Adrenal gland (tissue), 12 donors: ENCODE measurements around the gene TM4SF20. TPM values are rescaled to one million over a fixed set of nuclear protein-coding genes. Genes with fewer than 3 reads are reported as not detected.

Experiments used
- DNase-seq, 7 donors: peaks; one replicate each; pipeline ENCODE4 v3.0.0-alpha.2; 2019 to 2020
- H3K27ac ChIP-seq, 5 donors: fragments of 200-600 bp; sonication (generic) in 4 of 5; 1 replicate in 3 of 5; 2 replicates in 2 of 5; pipeline versions ENCODE4 v1.5.1 to v1.8.0; 2016 to 2020; ENCODE audit warnings: mild to moderate bottlenecking in 1 of 5
- H3K27me3 ChIP-seq: fragments of 200-600 bp; 2 replicates; pipeline ENCODE4 v1.8.0; 2021
- H3K36me3 ChIP-seq, 2 donors: fragments of 200-600 bp; replicated peaks in 1 of 2; 1 replicate in 1 of 2; 2 replicates in 1 of 2; pipeline versions ENCODE4 v1.5.1 to v1.8.0; 2018 to 2022
- H3K4me1 ChIP-seq, 2 donors: fragments of 200-600 bp; replicated peaks in 1 of 2; 1 replicate in 1 of 2; 2 replicates in 1 of 2; pipeline versions ENCODE4 v1.5.1 to v1.8.0; 2018 to 2021
- H3K4me3 ChIP-seq, 4 donors: fragments of 200-600 bp; sonication (generic) in 3 of 4; one replicate each; pipeline ENCODE4 v1.5.1; 2016 to 2018
- H3K9me3 ChIP-seq, 3 donors: fragments of 200-600 bp; sonication (generic) in 1 of 3; replicated peaks in 1 of 3; 1 replicate in 2 of 3; 2 replicates in 1 of 3; pipeline versions ENCODE4 v1.5.1 to v1.8.0; 2016 to 2021
- POLR2A ChIP-seq, 2 donors: fragments of 450-650 bp; IDR thresholded peaks; one replicate each; pipeline ENCODE4 v1.6.1; 2017; ENCODE audit warnings: antibody characterized with exemption in 2 of 2, mild to moderate bottlenecking in 2 of 2, moderate library complexity in 1 of 2
- WGBS, 4 donors: extraction: QIAGEN DNeasy Blood & Tissue Kit in 2 of 4; methylation state at CpG; one replicate each; pipeline versions ENCODE4 v1.1.5 to v1.1.7; 2013 to 2017; 5-methylcytosine and 5-hydroxymethylcytosine counted together
- intact Hi-C, 2 donors: fragments of 100-400 bp; cut with DNase I; formaldehyde crosslinking; loops; one replicate each; pipeline versions ENCODE4 v1.14.1 to v1.15.0; 2022 to 2023
- polyA plus RNA-seq, 3 donors: library from polyadenylated mRNA; stranded (reverse); fragments of 200-250 nt in 2 of 3; fragments of 350-450 nt in 1 of 3; fragmentation: Illumina TruSeq in 1 of 3; extraction: RNeasy Lipid Tissue Mini Kit (QIAGEN cat#74804) in 1 of 3; gene quantifications; one replicate each; pipeline ENCODE4 v1.2.3, GENCODE V29; 2013 to 2014
- total RNA-seq, 9 donors: library from RNA; depleted of rRNA in 4 of 9; stranded (reverse); fragments of >200 nt in 4 of 9; fragments of 120-200 nt in 1 of 9; fragmentation: NEBNext Ultra II Directional in 1 of 9; extraction: Animal tissue kit (Norgen Biotek cat#: 25700) in 1 of 9; gene quantifications; one replicate each; pipeline versions ENCODE4 v1.1.0 to v1.2.4, GENCODE V29; 2013 to 2023
- TF ChIP-seq, protein P1 (sequence below), 6 experiments: fragments of 450-650 bp in 4 of 6; fragments of 200-600 bp in 2 of 6; sonication (generic) in 1 of 6; IDR thresholded peaks; 1 replicate in 5 of 6; 2 replicates in 1 of 6; pipeline versions ENCODE4 v1.5.1 to v1.8.0; 2016 to 2021; ENCODE audit warnings: antibody characterized with exemption in 6 of 6, mild to moderate bottlenecking in 2 of 6, moderate library complexity in 1 of 6
- donor health status: healthy with polysubstance abuse.
- donor health status: Bipolar disorder and iron deficiency.
- donor health status: DM: yes; HTN: yes; CAD: no.
- donor health status: DM: no; HTN: no; CAD: no.
- donor health status: DM: no; HTN: no; CAD: no.
- donor health status: DM: yes; HTN: yes; CAD: no.

TM4SF20 gene
- total and polyA plus RNA-seq, 12 donors: 0.14 TPM; not detected in 11

DNA sequence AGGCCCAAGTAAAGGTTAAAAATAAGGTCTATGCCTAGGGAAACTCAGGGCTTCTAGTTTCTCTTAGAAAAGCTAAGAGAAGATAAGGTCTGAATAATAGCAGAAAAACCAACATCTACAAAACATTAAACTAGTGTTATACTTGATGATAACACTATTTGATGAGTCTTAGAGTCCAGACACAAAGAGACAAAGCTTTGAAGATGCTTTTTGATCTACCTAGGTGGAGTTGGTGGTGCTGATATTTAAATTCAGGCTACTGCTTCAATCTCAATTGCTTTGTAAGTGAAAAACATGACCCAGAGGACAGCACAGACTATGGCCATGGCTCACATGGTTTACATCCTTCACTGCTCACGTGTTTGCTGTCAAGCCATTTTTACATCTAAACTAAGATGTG lies 65.8 kb downstream of the TM4SF20 start:
- no peak overlapping the region for H3K4me3 ChIP-seq
- no peaks in the 10 kb centered on the region for H3K27me3 ChIP-seq
- no peaks in the 10 kb centered on the region for H3K9me3 ChIP-seq
- intact Hi-C loops: no loop called here
- no peaks in the 10 kb centered on the region for H3K36me3 ChIP-seq
- H3K27ac ChIP-seq: no peak overlapping the region
- TF ChIP-seq, protein P1, sequence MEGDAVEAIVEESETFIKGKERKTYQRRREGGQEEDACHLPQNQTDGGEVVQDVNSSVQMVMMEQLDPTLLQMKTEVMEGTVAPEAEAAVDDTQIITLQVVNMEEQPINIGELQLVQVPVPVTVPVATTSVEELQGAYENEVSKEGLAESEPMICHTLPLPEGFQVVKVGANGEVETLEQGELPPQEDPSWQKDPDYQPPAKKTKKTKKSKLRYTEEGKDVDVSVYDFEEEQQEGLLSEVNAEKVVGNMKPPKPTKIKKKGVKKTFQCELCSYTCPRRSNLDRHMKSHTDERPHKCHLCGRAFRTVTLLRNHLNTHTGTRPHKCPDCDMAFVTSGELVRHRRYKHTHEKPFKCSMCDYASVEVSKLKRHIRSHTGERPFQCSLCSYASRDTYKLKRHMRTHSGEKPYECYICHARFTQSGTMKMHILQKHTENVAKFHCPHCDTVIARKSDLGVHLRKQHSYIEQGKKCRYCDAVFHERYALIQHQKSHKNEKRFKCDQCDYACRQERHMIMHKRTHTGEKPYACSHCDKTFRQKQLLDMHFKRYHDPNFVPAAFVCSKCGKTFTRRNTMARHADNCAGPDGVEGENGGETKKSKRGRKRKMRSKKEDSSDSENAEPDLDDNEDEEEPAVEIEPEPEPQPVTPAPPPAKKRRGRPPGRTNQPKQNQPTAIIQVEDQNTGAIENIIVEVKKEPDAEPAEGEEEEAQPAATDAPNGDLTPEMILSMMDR (IDR thresholded peaks at IDR 0.05): no peak
- TF ChIP-seq POLR2A (IDR thresholded peaks at IDR 0.05): no peak
- no peaks in the 10 kb centered on the region for H3K4me1 ChIP-seq
- 90 to 100% (median 94%) methylated on average over 1 of the region's 1 CpG for WGBS, 4 donors
- no peak for DNase-seq

DNA sequence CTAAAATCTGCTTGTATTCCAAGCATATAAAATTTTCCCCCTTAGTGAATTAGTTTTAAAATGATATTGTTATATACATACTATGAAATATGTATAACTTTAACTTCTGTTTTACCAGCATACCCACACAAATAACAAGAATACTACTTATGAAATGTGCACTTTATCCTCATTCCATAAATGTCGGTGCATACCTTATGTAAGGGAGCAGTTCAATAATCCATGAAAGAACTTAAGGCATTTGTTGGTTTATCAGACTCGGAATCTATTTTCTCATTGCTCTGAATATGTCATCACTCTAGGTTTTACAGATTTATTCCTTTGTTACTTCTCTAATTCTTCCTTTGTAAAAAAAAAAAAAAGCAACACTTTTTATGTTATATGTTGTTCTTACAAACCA lies 66.5 kb downstream of the TM4SF20 start:
- H3K9me3 ChIP-seq: no peaks in the 10 kb centered on the region
- no peaks in the 10 kb centered on the region for H3K27me3 ChIP-seq
- intact Hi-C loops: no loop called here
- TF ChIP-seq POLR2A (IDR thresholded peaks at IDR 0.05): no peak
- TF ChIP-seq, protein P1 (IDR thresholded peaks at IDR 0.05): no peak
- no peak overlapping the region for H3K27ac ChIP-seq
- no peak for DNase-seq
- H3K36me3 ChIP-seq: no peaks in the 10 kb centered on the region
- H3K4me1 ChIP-seq: no peaks in the 10 kb centered on the region
- H3K4me3 ChIP-seq: no peak overlapping the region
- 47 to 78% (median 48%) methylated on average over 2 of the region's 2 CpGs for WGBS, 4 donors

Other genes with a start within 250 kb of the TM4SF20 start
- gene COL4A4, start 215.1 kb downstream of the TM4SF20 start, total RNA-seq: 10 to 100 TPM in 8 of 9 donors, under 1 TPM in 1; 0.44 to 41.6 (median 25.9) TPM
- 10 to 100 TPM in 1 of 3 donors, 1 to 10 TPM in 2; 4.3 to 12.3 (median 7.4) TPM for gene COL4A4, start 215.1 kb downstream of the TM4SF20 start, polyA plus RNA-seq
- gene COL4A3, start 214.7 kb downstream of the TM4SF20 start, total RNA-seq: 10 to 100 TPM in 7 of 9 donors, 1 to 10 TPM in 1, under 1 TPM in 1; 0.22 to 51.0 (median 19.0) TPM
- gene COL4A3, start 214.7 kb downstream of the TM4SF20 start, polyA plus RNA-seq: 10 to 100 TPM in 2 of 3 donors, 1 to 10 TPM in 1; 4.3 to 53.6 (median 35.1) TPM
- 100 to 1,000 TPM in 5 of 9 donors, 10 to 100 TPM in 4; 58.0 to 156 (median 106) TPM for gene MFF, start 54.1 kb downstream of the TM4SF20 start, total RNA-seq
- 100 to 1,000 TPM in 2 of 3 donors, 10 to 100 TPM in 1; 97.1 to 113 (median 103) TPM for gene MFF, start 54.1 kb downstream of the TM4SF20 start, polyA plus RNA-seq
- not detected for gene SCYGR1, start 8.6 kb upstream of the TM4SF20 start, total RNA-seq
- not detected for gene SCYGR1, start 8.6 kb upstream of the TM4SF20 start, polyA plus RNA-seq
- 100 to 1,000 TPM in 2 of 9 donors, 10 to 100 TPM in 7; 40.1 to 117 (median 66.0) TPM for gene AGFG1, start 92.8 kb upstream of the TM4SF20 start, total RNA-seq
- gene AGFG1, start 92.8 kb upstream of the TM4SF20 start, polyA plus RNA-seq: 100 to 1,000 TPM in 1 of 3 donors, 10 to 100 TPM in 2; 13.5 to 108 (median 19.7) TPM
- gene SCYGR2, start 219.6 kb upstream of the TM4SF20 start, total RNA-seq: not detected
- not detected for gene SCYGR2, start 219.6 kb upstream of the TM4SF20 start, polyA plus RNA-seq
- gene SCYGR3, start 235.5 kb upstream of the TM4SF20 start, total RNA-seq: not detected
- gene SCYGR3, start 235.5 kb upstream of the TM4SF20 start, polyA plus RNA-seq: not detected
- not detected for gene SCYGR4, start 238.2 kb upstream of the TM4SF20 start, total RNA-seq
- not detected for gene SCYGR4, start 238.2 kb upstream of the TM4SF20 start, polyA plus RNA-seq